K562 (cell line): Measurements from ENCODE around the gene CHN2. TPM values are rescaled to one million over a fixed set of nuclear protein-coding genes. Genes with fewer than 3 reads are reported as not detected.

Source experiments
- ATAC-seq: fragments of 200-7000 bp; cut with Tn5 transposase; 3 replicates; pipeline ENCODE4 v1.9.1; 2020; ENCODE audit warnings: moderate library complexity
- BruUV-seq: library from RNA; stranded (reverse); fragments of 400-500 nt; replicated peaks from 2 replicates; lab custom pipeline; 2021; lab: Mats Ljungman, UMichigan
- CTCF ChIA-PET: fragments of 300-600 bp; formaldehyde crosslinking; extraction: SDS; loops from one replicate; lab custom pipeline; 2021; ENCODE audit warnings: low intra/inter-chr PET ratio; lab: Yijun Ruan, JAX
- POLR2A ChIA-PET: fragments of 300-600, 350-650 bp; sonication (Branson Sonifier 250); formaldehyde crosslinking; extraction: SDS; loops from one replicate; lab custom pipeline; 2021; ENCODE audit warnings: antibody characterized with exemption, inconsistent platforms; lab: Yijun Ruan, JAX
- DNase-seq, 4 experiments: peaks; one replicate each; pipeline versions ENCODE4 v3.0.0 to v3.0.0-alpha.2; 2011 to 2018; ENCODE audit warnings: low spot score in 3 of 4, mixed read lengths in 3 of 4; ENCODE audit errors: extremely low read depth in 1 of 4
- FAIRE-seq: peaks from 2 replicates; lab custom pipeline; 2011; peaks lifted over from hg19 to GRCh38; lab: Jason Lieb, UNC
- H2AFZ ChIP-seq: 2 replicates; pipeline ENCODE4 v1.6.0; 2011; ENCODE audit warnings: low read depth, low read length, control low read depth, inconsistent platforms
- H3K27ac ChIP-seq: fragments of 200-600 bp; 3 replicates; pipeline ENCODE4 v1.8.0; 2011; ENCODE audit warnings: low read depth, mild to moderate bottlenecking, control low read depth, inconsistent platforms, low read length, moderate library complexity, mixed read lengths; ENCODE audit errors: extremely low read depth
- H3K27me3 ChIP-seq, 2 experiments: fragments of 300-600 bp in 1 of 2; 2 replicates in 1 of 2; 3 replicates in 1 of 2; pipeline versions ENCODE4 v1.6.0 to v1.8.0; 2011; ENCODE audit warnings: inconsistent platforms in 2 of 2, low read length in 2 of 2, mild to moderate bottlenecking in 1 of 2, mixed read lengths in 1 of 2, moderate library complexity in 1 of 2; ENCODE audit not compliant: control insufficient read depth in 2 of 2, insufficient read depth in 2 of 2
- H3K36me3 ChIP-seq: fragments of 300-600 bp; 3 replicates; pipeline ENCODE4 v1.8.0; 2011; ENCODE audit warnings: mild to moderate bottlenecking, low read length, inconsistent platforms; ENCODE audit not compliant: control insufficient read depth, insufficient read depth
- H3K4me1 ChIP-seq, 2 experiments: fragments of 200-600 bp in 1 of 2; replicated peaks in 1 of 2; 2 replicates in 1 of 2; 3 replicates in 1 of 2; pipeline versions ENCODE4 v1.5.1 to v1.8.0; 2011; ENCODE audit warnings: inconsistent platforms in 2 of 2, low read length in 2 of 2, mild to moderate bottlenecking in 1 of 2, mixed read lengths in 1 of 2, moderate library complexity in 1 of 2; ENCODE audit not compliant: control insufficient read depth in 2 of 2, insufficient read depth in 2 of 2
- H3K4me2 ChIP-seq: 2 replicates; pipeline ENCODE4 v1.6.1; 2011; ENCODE audit warnings: low read length, control low read depth, inconsistent platforms, mixed read lengths; ENCODE audit not compliant: insufficient read depth
- H3K4me3 ChIP-seq: fragments of 200-600 bp; sonication (generic), shearing (Covaris generic); 2 replicates; pipeline ENCODE4 v1.5.1; 2016; ENCODE audit warnings: control low read depth, inconsistent platforms
- H3K79me2 ChIP-seq: fragments of 200-600 bp; 3 replicates; pipeline ENCODE4 v1.8.0; 2011; ENCODE audit warnings: low read length, inconsistent platforms; ENCODE audit not compliant: control insufficient read depth, insufficient read depth
- H3K9ac ChIP-seq, 2 experiments: 2 replicates each; pipeline versions ENCODE4 v1.6.0 to v1.6.1; 2011; ENCODE audit warnings: low read depth in 2 of 2, low read length in 2 of 2, control low read depth in 1 of 2, inconsistent platforms in 1 of 2, mild to moderate bottlenecking in 1 of 2, mixed read lengths in 1 of 2; ENCODE audit not compliant: insufficient read depth in 1 of 2
- H3K9me1 ChIP-seq: one replicate; pipeline ENCODE4 v1.6.0; 2011; ENCODE audit warnings: inconsistent platforms, mild to moderate bottlenecking, low read length, moderate library complexity; ENCODE audit not compliant: control insufficient read depth, insufficient read depth
- H3K9me3 ChIP-seq: replicated peaks from 2 replicates; pipeline ENCODE4 v1.5.1; 2011; ENCODE audit warnings: low read depth, low read length, inconsistent platforms; ENCODE audit not compliant: control insufficient read depth, insufficient read depth
- H4K20me1 ChIP-seq: replicated peaks from 2 replicates; pipeline ENCODE4 v1.6.1; 2011; ENCODE audit warnings: low read length, inconsistent platforms, mixed read lengths; ENCODE audit not compliant: control insufficient read depth, insufficient read depth
- ATF2 ChIP-seq: sonication (generic); formaldehyde crosslinking; IDR thresholded peaks from 2 replicates; pipeline ENCODE4 v1.8.1; 2022; ENCODE audit warnings: missing genetic modification reagents
- E2F1 ChIP-seq: sonication (generic); formaldehyde crosslinking; IDR thresholded peaks from 2 replicates; pipeline ENCODE4 v1.8.1; 2023; ENCODE audit warnings: mild to moderate bottlenecking, missing genetic modification reagents, moderate library complexity
- ELF1 ChIP-seq: fragments of 200-800 bp; sonication (Bioruptor generic); IDR thresholded peaks from 2 replicates; pipeline ENCODE4 v1.6.1; 2016; ENCODE audit warnings: missing genetic modification characterization, missing compliant biosample characterization
- ERF ChIP-seq: fragments of 450-650 bp; formaldehyde crosslinking; IDR thresholded peaks from 2 replicates; pipeline ENCODE4 v1.4.0; 2020; ENCODE audit warnings: mild to moderate bottlenecking, mixed read lengths
- GTF2E2 ChIP-seq: fragments of 200-800 bp; sonication (Bioruptor generic); IDR thresholded peaks from 2 replicates; pipeline ENCODE4 v1.6.1; 2016; ENCODE audit warnings: missing genetic modification characterization, missing compliant biosample characterization
- HDAC6 ChIP-seq: IDR thresholded peaks from 2 replicates; pipeline ENCODE4 v1.6.1; 2012; ENCODE audit warnings: low read depth, mild to moderate bottlenecking, control low read depth, inconsistent platforms, low read length, moderate library complexity
- KAT7 ChIP-seq: sonication (generic); formaldehyde crosslinking; IDR thresholded peaks from 2 replicates; pipeline ENCODE4 v1.8.0; 2022; ENCODE audit warnings: missing genetic modification reagents, mild to moderate bottlenecking, borderline replicate concordance
- MAFK ChIP-seq: IDR thresholded peaks from 2 replicates; pipeline ENCODE4 v1.6.1; 2011; ENCODE audit warnings: low read length, improper control_type of control experiment
- MLLT1 ChIP-seq, 2 experiments: fragments of 450-650 bp; IDR thresholded peaks; 2 replicates each; pipeline ENCODE4 v1.6.1; 2016
- NFRKB ChIP-seq: fragments of 450-650 bp; IDR thresholded peaks from 2 replicates; pipeline ENCODE4 v1.6.1; 2016; ENCODE audit warnings: low read depth
- PHF20 ChIP-seq: fragments of 450-650 bp; IDR thresholded peaks from 2 replicates; pipeline ENCODE4 v1.6.1; 2018; ENCODE audit not compliant: partially characterized antibody
- PTBP1 ChIP-seq: fragments of 200-400 bp; formaldehyde crosslinking; IDR thresholded peaks from 2 replicates; pipeline ENCODE4 v1.6.1; 2017; ENCODE audit warnings: low read depth, low read length
- PTRF ChIP-seq: fragments of 450-650 bp; IDR thresholded peaks from 2 replicates; pipeline ENCODE4 v1.6.1; 2016; ENCODE audit warnings: mild to moderate bottlenecking, missing genetic modification characterization, missing compliant biosample characterization
- SAP30 ChIP-seq: fragments of 200-600 bp; sonication (generic); IDR thresholded peaks from 2 replicates; pipeline ENCODE4 v1.6.1; 2012; ENCODE audit warnings: borderline replicate concordance, low read depth, mild to moderate bottlenecking, moderate library complexity, low read length, control low read depth, inconsistent platforms; ENCODE audit not compliant: insufficient read depth, poor library complexity, severe bottlenecking
- SMARCC2 ChIP-seq: fragments of 450-650 bp; IDR thresholded peaks from 2 replicates; pipeline ENCODE4 v1.6.1; 2017; ENCODE audit warnings: antibody characterized with exemption, moderate library complexity, mild to moderate bottlenecking, low read depth
- ZFP91 ChIP-seq: sonication (generic); formaldehyde crosslinking; IDR thresholded peaks from 2 replicates; pipeline ENCODE4 v1.8.0; 2022; ENCODE audit warnings: mild to moderate bottlenecking, missing genetic modification reagents
- ZNF12 ChIP-seq: sonication (generic); formaldehyde crosslinking; IDR thresholded peaks from 2 replicates; pipeline ENCODE4 v1.4.0; 2020; ENCODE audit warnings: mild to moderate bottlenecking, missing genetic modification reagents
- ZNF143 ChIP-seq: sonication (generic); formaldehyde crosslinking; IDR thresholded peaks from 2 replicates; pipeline ENCODE4 v1.9.0; 2022; ENCODE audit warnings: mild to moderate bottlenecking, missing genetic modification reagents
- WGBS: fragments of 100-300 bp; shearing (Covaris generic); methylation state at CpG from one replicate; pipeline ENCODE4 v1.1.6; 2016; ENCODE audit warnings: low coverage, mixed read lengths; ENCODE audit not compliant: insufficient coverage; ENCODE audit errors: missing lambda C conversion rate; 5-methylcytosine and 5-hydroxymethylcytosine counted together
- in situ Hi-C: fragments of 300-500 bp; cut with MboI; formaldehyde crosslinking; loops from 4 replicates; pipeline ENCODE4 v1.15.0; 2018; ENCODE audit warnings: inconsistent platforms, mixed read lengths
- intact Hi-C: fragments of 100-400 bp; cut with micrococcal nuclease; formaldehyde crosslinking; loops from 2 replicates; pipeline ENCODE4 v1.14.2; 2022
- polyA plus RNA-seq, 8 experiments: library from polyadenylated mRNA; depleted of rRNA in 4 of 8; stranded (reverse) in 5 of 8; unstranded in 3 of 8; fragments of >200 nt; fragmentation: Nextera tagmentation in 2 of 8; fragmentation: Illumina TruSeq in 1 of 8; extraction: Ambion mirVana in 2 of 8; extraction: Trizol in 1 of 8; gene quantifications; 2 replicates each; pipeline versions ENCODE4 v1.2.1 to v1.2.3, GENCODE V29; 2011 to 2014; ENCODE audit warnings: inconsistent platforms in 1 of 8, missing spikeins in 1 of 8
- total RNA-seq, 7 experiments: library from RNA; depleted of rRNA in 6 of 7; stranded (reverse); fragments of >200 nt in 6 of 7; fragmentation: Illumina TruSeq in 2 of 7; extraction: Trizol in 2 of 7; gene quantifications; 2 replicates each; pipeline versions ENCODE4 v1.2.1 to v1.2.3, GENCODE V29; 2011 to 2021; ENCODE audit warnings: low replicate concordance in 1 of 7

The CHN2 gene
- total and polyA plus RNA-seq, 9 of the 15 experiments (the other 6 are each of a cell fraction or from before 2014, with no cell fraction given) = 0.12 to 2.1 (median 0.31) TPM; not detected in 1

DNA sequence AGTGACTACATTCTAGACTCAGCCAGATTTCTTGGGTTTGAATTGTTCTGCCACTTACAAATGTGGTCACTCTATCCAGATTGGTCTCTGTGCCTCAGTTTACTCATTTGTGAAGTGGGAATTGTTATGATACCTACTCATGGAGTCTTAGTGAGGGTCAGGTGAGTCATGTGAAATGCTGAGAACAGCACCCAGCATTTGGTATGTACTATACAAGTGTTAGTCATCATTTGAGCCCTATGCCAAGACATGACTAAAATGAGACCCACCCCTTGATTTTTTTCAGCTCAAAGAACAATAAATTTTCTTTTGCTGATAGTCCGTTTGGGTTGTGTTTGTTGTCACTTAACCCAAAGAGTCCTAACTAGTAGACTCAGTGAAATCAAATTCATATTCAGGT lies 92.8 kb downstream of the CHN2 start:
- ATAC-seq (no peak), DNase-seq (no peak), FAIRE-seq (no peak)
- ChIA-PET CTCF (no interaction called here), POLR2A (no interaction called here)
- Histone ChIP-seq H3K9ac (no peak overlapping the region), H3K36me3 (no peaks in the 10 kb centered on the region), H3K4me2 (no peak overlapping the region), H3K27me3 (peaks cover under 1 to 9% of the 10 kb centered on the region in 2 experiments; a peak in 4 of 5 replicates), H2AFZ (no peak overlapping the region), H3K79me2 (no peaks in the 10 kb centered on the region), H3K4me1 (no peaks in the 10 kb centered on the region), H3K9me3 (no peaks in the 10 kb centered on the region), H3K9me1 (no peaks in the 10 kb centered on the region), H3K4me3 (no peak overlapping the region), H4K20me1 (no peaks in the 10 kb centered on the region), H3K27ac (no peak overlapping the region)
- TF ChIP-seq GTF2E2 (no peak), PTBP1 (no peak), SMARCC2 (no peak), ZNF12 (CRISPR knock-in tag) (no peak), ZNF143 (CRISPR knock-in tag) (no peak), KAT7 (CRISPR knock-in tag) (no peak), NFRKB (no peak), ATF2 (no peak), ERF (CRISPR knock-in tag) (no peak), MLLT1 (IDR thresholded peaks at IDR 0.05) (no peak), ELF1 (tag) (no peak), SAP30 (no peak), PTRF (tag) (no peak), HDAC6 (no peak), ZFP91 (no peak), PHF20 (no peak), MAFK (no peak), E2F1 (CRISPR knock-in tag) (no peak)
- intact Hi-C loops (no loop called here), in situ Hi-C loops (no loop called here)
- 0% methylated on average over 1 of the region's 1 CpG for WGBS
- BruUV-seq = no TSS peak
